C4-2B (cell line): ENCODE data around the gene ETV5.

Experiments
- H3K27ac ChIP-seq: fragments of 450-650 bp; 2 replicates; pipeline ENCODE4 v1.5.1; 2017
- CTCF ChIP-seq: fragments of 450-650 bp; conservative IDR thresholded peaks from 2 replicates; pipeline ENCODE4 v1.5.1; 2017; ENCODE audit warnings: mild to moderate bottlenecking
- ZFX ChIP-seq: fragments of 450-650 bp; IDR thresholded peaks from 2 replicates; pipeline ENCODE4 v1.6.1; 2017

Gene ETV5

GRCh38 chr3:186123012-186123411 is 14.1 kb upstream of the ETV5 start:
- no peak for TF ChIP-seq ZFX
- no peak for TF ChIP-seq CTCF
- H3K27ac ChIP-seq, result no peak overlapping the region

GRCh38 chr3:186121968-186122367 is 13.1 kb upstream of the ETV5 start:
- H3K27ac ChIP-seq, result no peak overlapping the region

GRCh38 chr3:186121278-186121677 is 12.4 kb upstream of the ETV5 start:
- no peak overlapping the region for H3K27ac ChIP-seq
- no peak for TF ChIP-seq ZFX
- TF ChIP-seq CTCF, result no peak

More at GRCh38 chr3:186121968-186122367, 13.1 kb upstream of the ETV5 start:
- no peak for TF ChIP-seq CTCF

GRCh38 chr3:186119499-186119898 is 10.6 kb upstream of the ETV5 start:
- no peak for TF ChIP-seq ZFX
- H3K27ac ChIP-seq, result no peak overlapping the region

GRCh38 chr3:186118692-186119091 is 9.8 kb upstream of the ETV5 start:
- H3K27ac ChIP-seq, result no peak overlapping the region

GRCh38 chr3:186117521-186118134 is 8.7 kb upstream of the ETV5 start:
- no peak overlapping the region for H3K27ac ChIP-seq
- TF ChIP-seq ZFX, result no peak
- TF ChIP-seq CTCF, result no peak

More at GRCh38 chr3:186118692-186119091, 9.8 kb upstream of the ETV5 start:
- no peak for TF ChIP-seq CTCF
- TF ChIP-seq ZFX, result no peak

- H3K27ac ChIP-seq, result no peak overlapping the region
- no peak for TF ChIP-seq CTCF
- no peak for TF ChIP-seq ZFX
Measured at GRCh38 chr3:186115239-186115996, 6.5 kb upstream of the ETV5 start.
